ENCODE results near the gene STX11. TPM values are rescaled to one million over a fixed set of nuclear protein-coding genes. Genes with fewer than 3 reads are reported as not detected.

Gene STX11
- total RNA-seq, 1 donor from 2014 or later = not detected

DNA sequence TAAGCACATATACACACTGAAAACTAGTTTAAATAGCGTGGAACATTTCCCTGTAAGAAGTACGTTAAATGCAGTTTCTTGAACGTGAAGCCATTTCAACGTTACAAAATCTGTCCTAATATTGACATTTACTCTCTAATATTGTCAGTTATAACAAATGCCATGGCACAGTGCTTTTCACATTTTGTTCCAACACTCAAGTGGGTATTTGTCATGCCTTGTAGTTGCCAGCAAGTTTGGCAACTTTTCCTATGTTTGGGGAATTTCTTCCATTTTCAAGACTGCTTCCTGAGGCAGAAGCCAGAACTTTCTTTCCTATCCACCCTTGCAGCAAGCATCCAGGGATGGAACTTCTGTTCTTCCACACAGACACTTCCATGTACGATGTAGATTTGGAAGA, 63.0 kb downstream of the STX11 start:
- H3K4me1 Mint-ChIP-seq = peaks cover 30% of the 10 kb centered on the region
- no peak overlapping the region for H3K27ac Mint-ChIP-seq (ENCODE audit: unreplicated experiment)
- TF ChIP-seq, protein P1, sequence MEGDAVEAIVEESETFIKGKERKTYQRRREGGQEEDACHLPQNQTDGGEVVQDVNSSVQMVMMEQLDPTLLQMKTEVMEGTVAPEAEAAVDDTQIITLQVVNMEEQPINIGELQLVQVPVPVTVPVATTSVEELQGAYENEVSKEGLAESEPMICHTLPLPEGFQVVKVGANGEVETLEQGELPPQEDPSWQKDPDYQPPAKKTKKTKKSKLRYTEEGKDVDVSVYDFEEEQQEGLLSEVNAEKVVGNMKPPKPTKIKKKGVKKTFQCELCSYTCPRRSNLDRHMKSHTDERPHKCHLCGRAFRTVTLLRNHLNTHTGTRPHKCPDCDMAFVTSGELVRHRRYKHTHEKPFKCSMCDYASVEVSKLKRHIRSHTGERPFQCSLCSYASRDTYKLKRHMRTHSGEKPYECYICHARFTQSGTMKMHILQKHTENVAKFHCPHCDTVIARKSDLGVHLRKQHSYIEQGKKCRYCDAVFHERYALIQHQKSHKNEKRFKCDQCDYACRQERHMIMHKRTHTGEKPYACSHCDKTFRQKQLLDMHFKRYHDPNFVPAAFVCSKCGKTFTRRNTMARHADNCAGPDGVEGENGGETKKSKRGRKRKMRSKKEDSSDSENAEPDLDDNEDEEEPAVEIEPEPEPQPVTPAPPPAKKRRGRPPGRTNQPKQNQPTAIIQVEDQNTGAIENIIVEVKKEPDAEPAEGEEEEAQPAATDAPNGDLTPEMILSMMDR (conservative IDR thresholded peaks at IDR 0.05) = no peak
- H3K27me3 Mint-ChIP-seq (ENCODE audit: low read depth) = peaks cover 18% of the 10 kb centered on the region
- H3K9me3 Mint-ChIP-seq = peaks cover 3% of the 10 kb centered on the region
- DNase-seq (ENCODE audit: low read depth, low spot score) = no peak
- peaks cover 3% of the 10 kb centered on the region for H3K36me3 Mint-ChIP-seq (ENCODE audit: low read depth)
- no peak overlapping the region for H3K4me3 Mint-ChIP-seq

DNA sequence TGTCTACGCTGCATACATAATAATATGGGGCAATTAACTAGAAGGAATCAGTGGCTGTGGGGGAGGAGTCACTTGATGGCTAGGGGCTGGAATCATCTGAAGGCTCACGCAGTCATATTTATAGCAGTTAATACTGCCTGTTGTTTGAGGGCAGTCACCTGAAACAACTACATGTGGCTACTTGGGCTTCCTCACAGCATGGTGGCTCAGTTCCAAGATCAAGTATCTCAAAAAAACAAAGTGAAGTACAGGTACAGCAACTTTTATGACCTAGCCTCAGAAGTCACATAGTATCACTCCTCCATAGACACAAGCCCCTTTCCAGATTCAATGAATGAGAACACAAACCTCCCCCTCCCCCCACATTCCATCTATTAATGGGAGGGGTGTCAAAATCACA, 63.7 kb downstream of the STX11 start:
- no peak overlapping the region for H3K27ac Mint-ChIP-seq (ENCODE audit: unreplicated experiment)
- no peak for DNase-seq (ENCODE audit: low read depth, low spot score)
- H3K9me3 Mint-ChIP-seq = peaks cover 3% of the 10 kb centered on the region
- peaks cover 14% of the 10 kb centered on the region for H3K27me3 Mint-ChIP-seq (ENCODE audit: low read depth)
- peaks cover 32% of the 10 kb centered on the region for H3K4me1 Mint-ChIP-seq
- H3K4me3 Mint-ChIP-seq = peak overlapping the region; percentile 54
- TF ChIP-seq, protein P1 (conservative IDR thresholded peaks at IDR 0.05) = no peak
- H3K36me3 Mint-ChIP-seq (ENCODE audit: low read depth) = peaks cover 3% of the 10 kb centered on the region

DNA sequence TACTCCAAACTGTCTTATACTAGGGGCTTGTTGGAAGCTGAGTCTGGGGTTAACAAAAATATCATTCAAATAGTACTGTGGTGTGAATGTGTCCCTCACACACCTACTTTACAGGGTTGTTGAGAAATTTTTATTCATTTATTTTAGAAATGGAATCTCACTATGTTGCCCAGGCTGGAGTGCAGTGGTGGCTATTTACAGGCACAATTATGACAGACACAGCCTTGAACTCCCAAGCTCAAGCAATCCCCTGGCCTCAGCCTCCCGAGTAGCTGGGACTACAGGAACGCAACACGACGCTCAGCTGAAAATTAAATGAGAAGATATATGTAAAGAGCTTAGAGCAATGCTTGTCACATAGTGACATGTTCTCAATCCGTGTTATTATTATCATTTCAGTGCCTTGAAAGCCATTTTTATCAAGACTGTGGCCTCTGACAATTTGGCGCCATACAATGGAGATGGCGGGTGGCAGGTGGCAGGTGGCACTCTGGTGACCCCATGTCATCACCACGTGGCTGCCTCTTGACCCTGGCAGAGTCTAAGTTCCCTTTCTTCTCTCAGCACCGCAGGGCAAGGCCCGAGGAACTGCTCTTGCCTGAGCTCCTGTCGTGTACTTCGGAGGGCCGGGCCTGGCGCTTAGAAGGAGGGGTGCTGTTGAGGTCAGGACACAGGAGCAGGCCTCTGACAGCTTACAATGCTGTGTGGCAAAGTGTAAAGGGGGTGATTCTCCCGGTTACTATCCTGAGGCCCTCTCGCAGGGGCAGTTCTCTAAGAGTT, 64.5 kb downstream of the STX11 start:
- TF ChIP-seq, protein P1 (conservative IDR thresholded peaks at IDR 0.05) = no peak
- Mint-ChIP-seq H3K9me3 (peaks cover 3% of the 10 kb centered on the region), H3K4me1 (peaks cover 34% of the 10 kb centered on the region), H3K36me3 (ENCODE audit: low read depth) (peaks cover 3% of the 10 kb centered on the region), H3K27me3 (ENCODE audit: low read depth) (peaks cover 16% of the 10 kb centered on the region), H3K27ac (ENCODE audit: unreplicated experiment) (no peak overlapping the region), H3K4me3 (peak overlapping the region; percentile 88)
- DNase-seq (ENCODE audit: low read depth, low spot score) = no peak

DNA sequence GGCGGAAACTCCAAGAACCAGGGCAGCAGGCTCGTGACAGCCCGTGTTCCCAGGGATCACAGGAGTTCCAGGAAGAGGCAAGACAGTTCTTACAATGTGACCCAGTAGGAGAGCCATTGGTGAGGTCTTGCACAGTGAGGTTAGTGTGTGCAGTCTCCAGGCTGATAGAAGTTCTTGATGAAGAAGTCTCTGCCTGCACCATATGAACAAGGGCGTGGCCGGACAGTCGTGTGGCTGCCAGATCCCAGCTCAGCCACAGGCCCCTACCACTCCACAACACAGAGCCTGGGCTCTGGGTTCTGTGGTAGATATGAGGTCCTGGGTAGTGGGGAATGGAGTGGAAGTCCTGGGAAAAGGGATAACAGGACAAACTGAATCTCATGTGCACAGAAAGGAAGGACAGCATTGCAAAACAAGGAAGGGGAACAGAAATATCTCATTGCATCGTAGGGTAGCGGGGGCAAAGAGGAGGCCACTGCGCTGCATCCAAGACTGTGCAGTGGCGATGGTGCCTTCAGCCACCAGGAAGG, 65.2 kb downstream of the STX11 start:
- H3K4me1 Mint-ChIP-seq = peaks cover 34% of the 10 kb centered on the region
- H3K27ac Mint-ChIP-seq (ENCODE audit: unreplicated experiment) = peak overlapping the region; percentile 69
- H3K4me3 Mint-ChIP-seq = peak overlapping the region; percentile 88

DNA sequence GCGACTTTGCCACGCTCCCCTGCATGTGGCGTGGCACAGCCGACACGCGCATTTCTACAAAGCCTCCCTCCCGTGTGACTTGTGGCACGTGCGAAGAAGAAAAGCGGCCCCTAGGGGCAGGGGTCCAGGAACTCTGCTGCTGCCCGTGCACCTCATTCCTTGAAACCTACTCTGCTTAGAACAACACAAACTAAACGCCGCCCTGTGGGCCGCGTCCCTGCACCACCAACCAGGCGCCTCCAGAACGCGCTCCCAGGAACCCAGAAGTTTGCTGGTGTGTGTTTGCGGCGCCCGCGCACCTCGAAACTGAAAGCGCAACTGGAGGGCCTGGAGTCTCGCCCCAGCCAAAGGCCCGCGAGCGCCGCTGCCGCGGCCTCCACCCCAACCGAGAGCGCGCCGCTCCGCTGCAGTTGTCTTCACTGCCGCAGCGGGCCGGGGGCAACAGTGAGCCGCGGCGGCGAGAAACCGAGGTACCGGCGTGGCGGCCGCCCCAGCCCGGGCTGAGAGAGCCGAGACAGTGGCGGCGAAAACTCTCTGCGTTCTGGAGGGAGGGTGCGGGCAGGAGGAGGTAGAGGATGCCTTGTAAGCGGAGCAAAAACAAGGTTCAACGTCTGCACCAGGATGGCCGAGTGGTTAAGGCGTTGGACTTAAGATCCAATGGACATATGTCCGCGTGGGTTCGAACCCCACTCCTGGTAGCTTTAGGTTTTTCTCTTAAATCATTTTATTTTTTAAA, 65.8 kb downstream of the STX11 start:
- Mint-ChIP-seq H3K36me3 (ENCODE audit: low read depth) (peaks cover 3% of the 10 kb centered on the region), H3K27me3 (ENCODE audit: low read depth) (peaks cover 16% of the 10 kb centered on the region), H3K27ac (ENCODE audit: unreplicated experiment) (peak overlapping the region; percentile 69), H3K4me1 (peaks cover 34% of the 10 kb centered on the region), H3K9me3 (peaks cover 3% of the 10 kb centered on the region), H3K4me3 (peak overlapping the region; percentile 88)
- DNase-seq (ENCODE audit: low read depth, low spot score) = peak; percentile 97
- TF ChIP-seq, protein P1 (conservative IDR thresholded peaks at IDR 0.05) = peak; percentile 74

More for the DNA sequence above, 65.2 kb downstream of the STX11 start:
- Mint-ChIP-seq H3K9me3 (peaks cover 3% of the 10 kb centered on the region), H3K27me3 (ENCODE audit: low read depth) (peaks cover 16% of the 10 kb centered on the region), H3K36me3 (ENCODE audit: low read depth) (peaks cover 3% of the 10 kb centered on the region)
- DNase-seq (ENCODE audit: low read depth, low spot score) = no peak
- TF ChIP-seq, protein P1 (conservative IDR thresholded peaks at IDR 0.05) = no peak

Measured in neural crest cell (in vitro differentiated cells).